DMS153 (cell line): ENCODE measurements around the gene PRCC.
"Not testable (repeated sequence)": the region's sequence is repeated elsewhere in the genome, so short reads cannot be mapped to it uniquely, and the experiment has no call there.

Experiments used
- DNase-seq: peaks from one replicate; lab custom pipeline; 2025; lab: John Stamatoyannopoulos, UW

PRCC gene

DNA sequence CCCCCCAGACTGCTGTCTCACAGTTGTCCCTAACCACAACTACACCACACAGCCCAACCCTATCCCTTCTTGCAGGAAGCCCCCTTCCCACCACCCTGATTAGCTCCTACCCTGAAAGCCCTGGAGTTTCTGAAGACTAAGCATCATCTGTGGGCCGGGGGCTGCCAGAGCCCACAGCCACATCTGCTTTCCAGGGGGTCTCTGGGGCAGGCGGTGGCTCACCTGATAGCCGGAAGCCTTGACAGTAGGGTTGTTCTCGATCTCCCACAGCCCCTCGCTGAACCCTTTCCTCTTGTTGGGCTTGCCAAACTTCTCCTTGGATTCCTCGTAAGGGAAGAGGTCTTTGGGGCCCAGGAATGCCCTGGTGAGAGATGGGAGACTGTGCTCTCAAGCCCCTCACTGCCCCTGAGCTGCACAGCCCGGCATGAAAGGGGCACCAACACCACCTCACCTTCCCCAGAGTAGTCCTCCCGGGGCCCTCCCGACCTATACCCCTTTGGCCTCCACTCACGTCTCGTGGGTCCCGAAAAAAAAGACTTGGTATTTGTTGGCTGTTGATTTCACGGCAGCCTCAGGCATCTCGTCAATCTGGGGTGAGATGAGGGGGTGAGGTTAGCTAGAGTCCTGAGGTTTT is 22.4 kb upstream of the PRCC start:
- DNase-seq: no peak

DNA sequence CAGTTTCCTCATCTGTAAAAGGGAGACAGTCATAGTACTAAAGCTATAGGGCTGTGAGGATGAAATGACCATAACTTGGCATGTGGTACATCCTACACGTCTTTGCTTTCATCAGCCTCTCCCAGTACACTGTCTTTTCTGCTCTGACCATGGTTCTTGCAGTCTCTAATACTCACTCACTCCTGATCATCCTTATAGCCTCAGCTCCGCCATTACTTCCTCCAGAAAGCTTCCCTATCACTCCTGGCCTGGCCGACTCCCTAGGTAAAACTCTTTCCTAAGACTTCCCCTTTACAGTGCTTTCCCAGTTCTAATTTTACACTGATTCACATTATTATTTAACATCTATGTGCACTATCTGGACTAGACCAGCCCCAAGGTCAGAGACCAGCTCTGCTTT is 21.5 kb upstream of the PRCC start:
- DNase-seq: no peak

DNA sequence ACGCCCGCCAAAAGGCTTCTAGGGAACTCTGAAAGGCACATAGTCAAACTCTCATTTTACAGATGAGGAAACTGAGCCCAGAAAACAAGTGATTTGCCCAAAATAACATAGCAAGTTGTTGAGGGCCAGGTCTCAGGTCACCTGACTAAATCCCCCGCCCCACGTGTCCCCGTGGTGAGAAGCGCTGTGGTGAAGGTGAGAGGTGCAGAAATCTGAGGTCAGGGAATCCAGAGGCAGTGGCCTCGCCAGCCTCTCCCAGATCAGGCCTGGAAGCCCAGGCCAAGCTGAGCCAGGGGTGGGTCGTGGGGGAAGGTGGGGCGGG is 21.0 kb upstream of the PRCC start:
- no peak for DNase-seq

DNA sequence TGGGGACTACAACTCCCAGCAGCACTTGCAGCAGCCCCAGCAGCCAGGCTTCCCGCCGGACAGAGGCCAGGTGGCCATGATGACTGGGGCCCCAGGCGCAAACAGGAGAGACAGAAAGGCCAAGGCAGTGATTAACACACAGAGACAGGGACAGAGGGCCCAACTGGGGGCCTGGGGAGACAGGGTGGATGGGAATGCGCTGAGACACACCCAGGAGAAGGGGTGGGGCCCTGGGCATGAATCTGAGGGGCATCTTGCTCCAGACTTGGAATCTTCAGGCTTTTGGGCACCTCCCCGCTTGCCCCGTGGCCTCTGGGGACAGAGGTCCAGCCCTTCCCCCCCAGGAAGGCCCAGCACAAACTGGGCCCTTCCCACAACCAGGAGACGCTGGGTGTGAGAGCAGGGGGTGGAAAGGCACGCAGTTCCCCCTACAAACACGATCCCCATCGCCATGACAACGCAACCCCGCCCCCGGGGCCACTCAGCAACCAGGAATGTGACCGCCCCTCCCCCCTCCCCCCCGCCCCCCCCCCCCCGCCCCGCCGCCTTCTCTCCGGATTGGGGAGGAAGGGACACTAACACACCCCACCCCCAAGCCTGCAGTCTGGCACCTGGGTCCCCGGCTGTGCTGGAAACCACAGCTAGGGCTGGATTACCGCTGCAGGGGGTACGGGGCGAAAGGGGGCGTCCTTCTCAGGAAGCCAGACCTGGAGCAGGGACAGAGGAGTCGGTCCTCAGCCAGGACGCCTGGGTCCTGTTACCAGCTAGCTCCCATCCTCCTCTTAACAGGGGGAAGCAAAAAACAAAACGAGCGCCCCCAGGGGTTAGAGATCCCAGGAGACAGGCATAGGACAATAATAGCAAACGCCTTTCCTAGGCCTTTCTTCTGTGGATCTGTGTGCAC is 20.4 kb upstream of the PRCC start:
- DNase-seq: peak; percentile 76

DNA sequence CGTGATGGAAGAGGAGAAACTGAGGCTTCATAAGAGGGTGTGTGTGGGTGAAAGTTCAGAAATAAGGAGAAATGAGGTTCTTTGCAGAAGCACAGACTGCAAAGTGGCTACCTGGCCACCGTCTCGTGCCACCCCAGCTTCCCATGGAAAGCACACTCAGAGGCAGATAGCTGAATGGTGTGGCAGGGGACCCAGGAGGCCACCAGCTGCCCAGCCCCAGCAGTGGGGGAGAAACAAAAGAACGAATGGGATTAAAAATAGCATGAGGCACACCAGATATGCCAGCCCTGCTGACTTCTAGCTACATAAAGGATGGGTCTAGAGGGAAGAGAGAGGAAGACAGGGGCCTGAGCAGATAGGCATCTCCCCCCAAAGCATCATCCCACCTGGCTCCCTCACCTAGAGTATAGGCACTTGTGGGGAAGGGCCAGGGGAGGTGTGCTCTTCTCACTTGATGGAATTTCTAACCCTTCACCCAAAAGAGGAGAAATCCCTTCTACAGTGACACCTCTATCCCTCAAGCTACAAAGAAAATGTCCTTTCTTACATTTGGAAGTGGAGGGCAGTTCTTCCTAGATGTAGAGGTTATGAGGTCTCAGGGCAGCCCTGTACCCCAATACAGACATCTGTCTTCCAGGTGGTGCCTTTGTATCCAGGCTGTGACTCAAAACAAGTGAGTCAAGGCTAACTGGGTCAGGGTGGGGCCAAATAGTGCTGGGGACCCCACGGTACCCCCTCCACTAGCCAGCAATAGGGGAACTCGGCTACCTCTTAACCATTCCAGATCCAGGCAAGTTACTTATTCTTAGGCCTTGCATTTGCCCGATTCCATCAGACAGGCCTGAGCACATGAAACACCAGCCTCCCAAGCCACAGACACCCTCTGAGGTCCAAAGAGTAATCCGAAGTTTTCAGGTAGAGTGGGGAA is 19.3 kb upstream of the PRCC start:
- no peak for DNase-seq

DNA sequence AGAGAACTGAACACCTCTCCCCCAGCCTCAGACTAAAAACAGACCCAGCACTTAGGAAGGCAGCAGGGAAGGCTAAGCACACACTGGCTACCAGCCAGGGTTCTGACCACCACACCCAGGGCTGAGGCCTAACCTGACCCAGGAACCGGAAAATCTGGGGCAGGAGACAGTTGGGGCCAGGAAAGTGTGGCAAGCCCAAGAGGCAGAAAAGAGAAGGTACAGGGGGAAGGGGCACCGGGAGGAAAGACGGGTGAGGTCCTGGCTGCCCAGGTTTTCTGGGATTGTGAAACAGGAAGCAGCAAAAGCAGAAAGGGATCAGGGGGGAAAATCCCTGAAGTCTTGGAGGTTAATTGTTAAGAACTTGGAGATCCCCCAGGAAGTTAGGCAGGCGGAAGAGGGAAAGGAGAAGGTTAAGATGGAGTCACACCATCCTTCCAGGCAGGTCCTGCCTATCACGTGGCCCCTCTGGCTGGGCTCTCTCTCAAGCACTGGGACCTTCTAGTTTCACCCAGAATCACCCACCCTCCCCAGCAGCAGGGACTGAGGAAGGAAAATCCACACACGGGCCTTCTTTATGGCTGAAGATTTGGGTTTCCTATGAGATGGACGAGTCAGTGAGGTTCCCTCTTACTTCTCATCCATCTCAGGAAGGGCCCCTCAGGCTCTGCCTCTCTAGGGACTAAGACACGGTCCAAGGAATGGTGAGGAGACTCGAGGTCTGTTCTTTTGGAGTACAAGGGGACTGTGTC is 18.5 kb upstream of the PRCC start:
- DNase-seq: no peak

DNA sequence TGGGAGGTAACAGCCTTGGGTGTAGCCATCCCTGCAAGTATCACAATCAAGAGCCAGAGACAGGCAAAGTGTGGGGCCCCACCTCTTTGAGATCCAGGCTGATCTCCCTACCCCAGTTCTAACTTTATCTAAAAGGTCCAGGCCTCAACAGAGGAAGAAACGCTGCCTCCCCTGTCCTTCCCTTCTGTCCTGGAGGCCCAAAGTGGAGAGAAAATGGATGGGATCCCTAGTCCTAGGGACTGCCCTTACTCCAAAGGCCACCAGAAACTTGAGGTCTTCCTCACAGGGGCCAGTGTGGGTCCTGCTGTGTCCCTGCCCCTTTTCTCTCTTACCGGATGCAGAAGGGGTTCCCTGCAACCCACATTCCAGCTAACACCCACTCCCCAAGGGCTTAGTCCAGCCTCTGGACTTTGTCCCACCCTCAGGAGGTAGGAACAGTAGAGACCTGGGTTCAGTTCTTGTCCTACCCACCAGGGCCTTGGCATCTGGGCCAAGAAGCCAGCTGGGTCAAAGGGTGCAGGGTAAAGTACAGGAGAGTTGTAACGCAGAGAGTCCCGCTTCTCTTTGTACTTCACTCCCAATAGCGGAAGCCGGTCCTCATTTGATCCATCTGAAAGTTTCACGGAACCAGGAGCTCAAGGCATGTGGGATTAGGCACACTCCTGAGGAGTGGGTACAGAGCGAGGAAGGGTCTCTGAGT is 17.8 kb upstream of the PRCC start:
- no peak for DNase-seq

DNA sequence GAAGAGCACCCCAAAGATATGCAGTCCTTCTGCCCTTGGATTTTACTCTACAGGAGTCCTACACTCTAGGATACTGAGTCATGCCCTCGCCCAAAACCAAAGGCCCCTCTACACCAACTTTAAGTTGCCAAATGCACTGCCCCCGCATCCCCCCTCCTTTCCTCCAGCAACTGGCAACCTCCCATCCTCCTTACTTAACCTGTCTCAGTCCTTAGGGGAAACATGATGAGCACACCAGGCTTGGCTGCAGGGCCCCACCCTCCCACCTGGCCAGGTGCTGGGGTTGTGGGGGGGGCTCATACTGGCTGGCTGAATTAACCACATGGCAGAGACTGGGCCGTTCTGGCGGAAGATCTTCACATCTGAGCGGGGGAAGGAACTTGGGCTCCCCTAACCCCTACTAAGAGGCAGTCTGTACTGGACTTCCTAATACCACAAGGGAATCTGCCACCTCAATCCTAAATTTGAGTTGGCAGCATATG is 17.1 kb upstream of the PRCC start:
- no peak for DNase-seq

DNA sequence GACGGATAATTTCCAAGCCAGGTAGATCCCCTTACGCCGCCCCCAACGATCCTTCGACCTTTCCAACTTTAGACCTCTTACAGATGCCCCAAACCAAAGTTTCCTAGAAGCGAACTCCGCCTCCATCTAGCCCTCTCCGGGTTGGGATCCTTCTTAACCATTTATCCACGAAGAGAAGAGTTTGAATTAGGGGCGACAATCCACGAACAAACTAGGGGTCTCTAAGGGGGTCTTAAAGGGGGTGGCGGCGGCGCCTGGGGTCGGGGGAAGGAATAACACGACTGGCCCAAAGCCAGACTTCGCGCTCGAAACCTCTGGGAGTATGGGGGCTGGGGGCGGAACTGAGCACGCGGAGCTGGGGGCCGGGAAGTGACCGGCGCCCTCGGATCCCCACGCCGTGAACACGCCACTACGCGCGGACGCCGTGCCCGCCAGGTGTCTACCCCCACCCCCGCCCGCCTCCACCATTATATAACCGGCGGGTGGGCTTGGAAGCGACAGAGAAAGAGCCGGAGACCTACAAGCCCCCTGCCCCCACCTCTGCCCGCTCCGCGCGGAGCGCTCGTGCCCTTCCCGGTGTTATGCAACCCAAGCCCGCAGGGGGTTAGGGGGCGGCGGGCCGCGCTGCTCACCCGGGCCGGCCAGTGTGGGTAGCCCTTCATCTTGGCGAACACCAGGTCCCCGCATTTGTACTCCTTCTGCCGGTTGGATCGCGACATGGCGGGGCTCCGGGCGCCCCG is 16.5 kb upstream of the PRCC start:
- no peak for DNase-seq

DNA sequence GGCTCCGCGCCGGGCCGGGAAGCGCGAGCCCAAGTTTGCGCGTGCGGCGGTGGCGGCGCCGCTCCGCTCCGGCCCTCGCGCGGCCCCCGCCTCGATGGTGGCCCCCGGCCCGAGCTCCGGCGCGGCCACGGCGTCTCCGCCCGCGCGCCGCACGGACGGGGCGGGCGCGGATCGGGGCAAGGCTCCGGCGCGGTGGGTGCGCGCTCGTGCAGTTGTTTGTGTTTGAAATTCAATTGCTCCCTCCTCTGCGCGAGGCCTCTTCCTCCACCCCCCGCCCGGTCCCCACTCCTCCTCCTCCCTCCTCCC is 15.9 kb upstream of the PRCC start, which contains the start of gene HDGF:
Gene HDGF (minus strand): TSS at position 225 of the 306 bp plus-strand sequence. CDS start 246 bp downstream, outside the sequence.
- DNase-seq: no peak

DNA sequence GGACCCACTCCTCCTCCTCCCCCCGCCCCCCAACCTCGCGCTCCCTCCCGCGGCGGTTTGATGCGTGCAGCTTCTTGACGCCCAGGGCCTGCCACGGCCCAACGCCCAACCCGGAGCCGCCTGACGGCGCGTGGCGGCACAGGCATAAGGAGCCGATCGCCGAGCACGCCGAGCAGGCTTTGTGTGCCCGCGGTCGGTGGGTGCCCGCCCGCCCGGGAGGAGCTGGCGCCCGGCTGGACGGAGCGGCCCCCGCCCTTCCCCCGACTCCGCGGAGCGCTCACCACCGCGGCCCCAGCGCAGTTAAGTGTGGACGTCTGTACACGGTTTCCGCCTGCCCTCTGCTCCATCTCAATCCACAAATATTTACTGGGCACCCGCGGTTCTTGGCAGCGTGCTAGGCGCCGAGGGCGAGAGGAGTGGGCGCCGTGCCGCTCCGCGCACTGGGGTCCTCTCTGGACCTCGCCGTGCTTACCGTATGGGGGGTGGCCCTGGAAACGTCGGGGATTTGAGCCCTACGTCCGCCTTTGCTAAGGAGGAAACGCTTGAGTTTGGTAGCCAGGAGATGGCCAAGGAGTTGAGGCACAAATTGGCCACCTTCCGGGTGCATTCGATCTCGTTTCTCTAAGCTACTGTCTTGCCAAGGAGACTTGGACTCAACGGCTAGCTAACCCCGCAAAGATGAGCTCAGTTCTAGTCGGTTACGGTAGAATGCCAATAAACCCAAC is 15.4 kb upstream of the PRCC start:
- DNase-seq: peak; percentile 96

DNA sequence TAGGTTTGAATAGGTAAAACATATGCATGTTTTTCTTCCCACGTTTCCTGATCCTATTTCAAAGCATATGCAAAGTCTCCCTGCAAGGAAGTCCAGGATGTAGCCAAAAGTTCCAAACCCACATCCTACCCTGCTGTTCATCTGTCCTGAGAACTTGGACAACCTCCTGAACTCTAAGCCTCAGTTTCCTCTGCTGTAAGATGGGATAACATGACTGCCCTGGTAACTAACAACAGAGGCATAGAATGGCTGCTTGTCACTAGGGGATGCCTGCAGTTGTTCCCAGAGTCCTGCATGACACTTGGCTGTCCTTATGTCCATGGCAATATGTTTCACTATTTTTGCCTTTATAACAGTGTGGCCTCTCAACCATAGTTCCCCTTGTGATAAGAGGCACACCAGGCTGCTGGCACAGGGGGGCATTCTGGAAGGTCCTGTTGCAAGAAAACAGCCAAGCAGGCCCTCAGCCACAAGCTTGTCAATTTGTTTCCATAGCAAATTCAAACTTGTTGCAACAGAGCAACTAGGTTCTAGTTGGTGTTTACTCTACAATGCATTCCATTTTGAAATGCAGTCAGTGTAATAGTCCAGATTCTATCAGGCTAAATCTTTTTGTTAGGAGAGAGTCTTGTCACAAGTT is 14.4 kb upstream of the PRCC start:
- no peak for DNase-seq

DNA sequence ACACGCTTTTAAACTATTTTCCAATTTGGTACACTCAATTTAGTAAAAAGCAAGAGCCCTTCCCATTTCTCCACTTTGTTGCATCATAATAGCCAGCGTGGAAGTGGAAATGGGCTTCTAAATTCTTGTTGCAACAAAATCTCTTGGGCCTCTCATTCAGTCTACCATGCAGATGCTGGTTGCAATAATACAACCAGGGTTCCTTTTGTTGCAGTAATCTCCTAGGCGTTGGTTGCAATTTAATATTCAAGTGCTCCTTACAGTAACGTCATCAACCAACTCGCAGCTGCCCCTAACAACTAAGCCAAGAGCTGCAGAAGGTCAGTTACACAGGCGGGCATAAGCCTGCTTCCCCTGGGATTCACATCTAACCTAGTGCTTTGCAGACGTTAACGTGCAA is 13.1 kb upstream of the PRCC start:
- DNase-seq: peak; percentile 47

DNA sequence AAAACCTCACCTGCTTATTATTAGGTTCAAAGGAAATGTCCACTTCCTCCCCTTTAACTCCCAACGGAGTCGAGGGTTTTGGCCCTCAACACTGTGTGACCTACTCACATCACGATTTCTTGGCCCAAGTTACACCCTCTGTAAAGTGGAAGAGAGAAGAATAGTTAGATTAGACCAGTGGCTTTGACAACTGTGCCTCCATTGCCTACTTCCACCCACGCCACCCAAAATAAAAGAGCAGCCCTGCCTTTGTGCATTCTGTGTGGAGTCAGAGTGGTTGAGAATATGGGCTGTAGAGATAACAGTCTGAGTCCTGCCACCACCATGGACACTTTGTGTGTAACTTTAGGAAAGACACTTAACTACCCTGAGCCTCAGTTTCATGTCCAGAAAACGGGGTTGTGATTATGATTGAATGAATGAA is 11.8 kb upstream of the PRCC start:
- DNase-seq: no peak

DNA sequence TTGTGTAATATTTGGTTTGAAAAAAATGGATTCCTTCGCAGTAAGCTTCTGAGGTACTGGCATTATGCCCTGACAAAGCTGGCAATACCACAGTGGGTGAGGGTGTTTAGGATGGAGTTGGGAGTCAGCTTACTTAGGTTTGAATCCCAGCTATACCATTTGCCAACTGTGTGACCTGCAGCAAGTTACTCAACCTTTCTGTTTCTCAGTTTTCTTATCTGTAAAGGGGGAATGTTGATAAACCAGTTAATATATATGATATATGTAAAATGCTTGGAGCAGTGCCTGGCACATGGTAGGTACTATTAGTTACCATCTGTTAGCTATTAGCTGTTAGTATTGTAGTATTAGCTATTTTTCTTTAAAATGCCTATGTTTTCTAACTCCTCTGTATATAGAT is 11.0 kb upstream of the PRCC start:
- no peak for DNase-seq

DNA sequence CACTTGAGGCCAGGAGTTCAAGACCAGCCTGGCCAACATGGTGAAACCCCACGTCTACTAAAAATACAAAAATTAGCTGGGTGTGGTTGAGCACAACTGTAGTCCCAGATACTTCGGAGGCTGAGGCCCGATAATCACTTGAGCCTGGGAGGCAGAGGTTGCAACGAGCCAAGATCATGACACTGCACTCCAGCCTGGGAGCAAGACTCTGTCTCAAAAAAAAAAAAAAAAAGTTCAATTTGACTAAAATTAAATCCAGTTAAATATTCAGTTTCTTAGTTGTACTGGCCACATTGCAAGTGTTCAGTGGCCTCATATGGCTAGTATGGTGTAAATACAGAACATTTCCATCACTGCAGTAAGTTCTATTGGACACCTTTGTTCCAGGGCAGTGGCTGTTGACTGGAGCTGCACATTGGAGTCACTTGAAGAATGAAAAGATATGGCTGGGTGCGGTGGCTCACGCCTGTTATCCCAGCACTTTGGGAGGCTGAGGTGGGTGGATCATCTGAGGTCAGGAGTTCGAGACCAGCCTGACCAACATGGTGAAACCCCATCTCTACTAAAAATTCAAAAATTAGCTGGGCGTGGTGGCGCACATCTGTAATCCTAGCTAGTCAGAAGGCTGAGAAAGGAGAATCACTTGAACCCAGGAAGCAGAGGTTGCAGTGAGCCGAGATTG is 9.6 kb upstream of the PRCC start:
- DNase-seq: not testable (repeated sequence)

DNA sequence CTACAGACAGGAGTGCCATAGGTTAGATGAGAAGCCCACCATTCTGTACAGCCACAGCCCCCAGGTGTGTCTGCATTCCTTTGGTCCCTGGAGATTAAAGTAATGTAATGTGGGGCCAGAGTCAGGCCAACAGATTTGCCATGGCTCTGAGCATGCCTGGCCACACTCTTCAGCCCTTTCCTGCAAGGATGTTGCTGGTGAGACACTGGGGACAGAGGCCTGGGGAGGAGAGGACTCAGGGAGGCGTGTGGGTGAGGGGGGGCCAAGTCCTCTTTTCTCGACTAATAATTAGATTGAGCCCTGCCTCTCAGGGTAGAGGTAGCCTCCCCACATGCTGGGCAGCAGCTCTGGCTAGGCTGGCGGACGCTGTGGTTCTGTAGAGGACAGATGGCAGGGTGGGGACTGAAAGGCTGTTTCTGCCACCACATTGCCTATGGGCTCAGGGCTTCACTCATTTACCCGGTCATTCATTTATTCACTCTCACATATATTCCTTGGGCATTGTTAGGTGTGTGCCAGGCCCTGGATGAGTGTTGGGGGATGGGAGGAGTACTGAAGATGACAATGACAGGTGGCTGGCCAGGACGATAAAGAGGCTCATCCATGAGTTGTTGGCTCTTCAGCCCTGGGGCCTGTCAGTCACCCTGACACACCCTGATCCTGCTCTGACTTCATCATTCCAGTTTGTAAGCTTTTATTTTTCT is 7.1 kb upstream of the PRCC start:
- no peak for DNase-seq

DNA sequence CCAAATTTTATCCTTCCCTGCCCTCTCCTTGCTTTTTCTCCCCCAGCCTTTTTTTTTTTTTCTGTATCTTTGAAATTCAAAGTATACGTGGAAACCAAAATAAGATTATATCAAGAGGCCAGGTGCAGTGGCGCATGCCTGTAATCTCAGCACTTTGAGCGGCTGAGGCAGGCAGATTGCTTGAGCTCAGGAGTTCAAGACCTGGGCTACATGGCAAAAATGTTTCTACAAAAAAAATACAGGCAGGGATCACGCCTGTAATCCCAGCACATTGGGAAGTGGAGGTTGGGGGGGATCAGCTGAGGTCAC is 6.6 kb upstream of the PRCC start:
- no peak for DNase-seq
